Tibial artery (tissue), 4 donors: ENCODE measurements around the gene GASK1B.

Experiments used
- DNase-seq, 2 donors: peaks; one replicate each; pipeline ENCODE4 v3.0.0-alpha.2; 2019
- H3K27ac ChIP-seq, 2 donors: fragments of 200-600 bp; sonication (generic) in 1 of 2; 1 replicate in 1 of 2; 2 replicates in 1 of 2; pipeline ENCODE4 v1.5.1; 2018 to 2019; ENCODE audit warnings: mild to moderate bottlenecking in 1 of 2
- H3K27me3 ChIP-seq, 2 donors: fragments of 200-600 bp; sonication (generic) in 1 of 2; one replicate each; pipeline versions ENCODE4 v1.5.1 to v1.6.0; 2016 to 2019
- H3K36me3 ChIP-seq, 3 donors: fragments of 200-600 bp; sonication (generic) in 2 of 3; one replicate each; pipeline ENCODE4 v1.5.1; 2016 to 2019; ENCODE audit warnings: mild to moderate bottlenecking in 2 of 3
- H3K4me1 ChIP-seq, 4 donors: fragments of 200-600 bp; sonication (generic) in 2 of 4; 1 replicate in 3 of 4; 2 replicates in 1 of 4; pipeline ENCODE4 v1.5.1; 2016 to 2019
- H3K4me3 ChIP-seq, 2 donors: fragments of 200-600 bp; sonication (generic) in 1 of 2; 1 replicate in 1 of 2; 2 replicates in 1 of 2; pipeline ENCODE4 v1.5.1; 2018 to 2019; ENCODE audit warnings: mild to moderate bottlenecking in 2 of 2
- H3K9me3 ChIP-seq, 3 donors: fragments of 200-600 bp; sonication (generic) in 1 of 3; one replicate each; pipeline ENCODE4 v1.5.1; 2016 to 2019
- CTCF ChIP-seq, 2 experiments: fragments of 200-600 bp in 1 of 2; fragments of 450-650 bp in 1 of 2; IDR thresholded peaks; one replicate each; pipeline ENCODE4 v1.5.1; 2017 to 2019; ENCODE audit warnings: antibody characterized with exemption in 2 of 2, mild to moderate bottlenecking in 1 of 2, moderate library complexity in 1 of 2
- intact Hi-C: fragments of 100-400 bp; cut with DNase I; formaldehyde crosslinking; loops from one replicate; pipeline ENCODE4 v1.15.0; 2023; ENCODE audit warnings: low total_unique reads

GASK1B gene

GRCh38 chr4:158159054-158159717 lies 13.6 kb downstream of the GASK1B start:
- no peaks in the 10 kb centered on the region for H3K9me3 ChIP-seq
- DNase-seq: no peak
- TF ChIP-seq CTCF (IDR thresholded peaks at IDR 0.05): no peak
- peaks cover 3 to 10% (median 7%) of the 10 kb centered on the region in 3 donors for H3K36me3 ChIP-seq
- H3K27ac ChIP-seq: peak overlapping the region; percentile 64 to 87
- no peaks in the 10 kb centered on the region for H3K27me3 ChIP-seq
- peaks cover 0 to 82% (median 24%) of the 10 kb centered on the region in 4 donors for H3K4me1 ChIP-seq
- no peak overlapping the region for H3K4me3 ChIP-seq
- intact Hi-C loops: no loop called here

- TF ChIP-seq CTCF (IDR thresholded peaks at IDR 0.05): no peak
- peaks cover 3 to 11% (median 7%) of the 10 kb centered on the region in 3 donors for H3K36me3 ChIP-seq
- H3K4me1 ChIP-seq: peaks cover 0 to 74% (median 20%) of the 10 kb centered on the region in 4 donors
- H3K27me3 ChIP-seq: no peaks in the 10 kb centered on the region
- intact Hi-C loops: no loop called here
- no peak for DNase-seq
- H3K27ac ChIP-seq: peak overlapping the region in 1 of 2 donors; percentile 87
- H3K4me3 ChIP-seq: no peak overlapping the region
- H3K9me3 ChIP-seq: no peaks in the 10 kb centered on the region
These were observed 15.4 kb downstream of the GASK1B start for GRCh38 chr4:158157412-158157811.

- no peak for DNase-seq
These were observed 17.0 kb downstream of the GASK1B start for GRCh38 chr4:158155656-158156356.

GRCh38 chr4:158147151-158147550 lies 25.7 kb downstream of the GASK1B start:
- no peaks in the 10 kb centered on the region for H3K9me3 ChIP-seq
- peaks cover 7 to 16% (median 8%) of the 10 kb centered on the region in 3 donors for H3K36me3 ChIP-seq
- intact Hi-C loops: no loop called here
- TF ChIP-seq CTCF (IDR thresholded peaks at IDR 0.05): no peak
- no peak overlapping the region for H3K4me3 ChIP-seq
- H3K27ac ChIP-seq: no peak overlapping the region
- peaks cover 0 to 28% (median 3%) of the 10 kb centered on the region in 4 donors for H3K4me1 ChIP-seq
- H3K27me3 ChIP-seq: no peaks in the 10 kb centered on the region
- DNase-seq: no peak

More at GRCh38 chr4:158155656-158156356, 17.0 kb downstream of the GASK1B start:
- intact Hi-C loops: no loop called here
- H3K27ac ChIP-seq: peak overlapping the region in 1 of 2 donors; percentile 87
- TF ChIP-seq CTCF (IDR thresholded peaks at IDR 0.05): no peak
- H3K36me3 ChIP-seq: peaks cover 3 to 18% (median 11%) of the 10 kb centered on the region in 3 donors
- peaks cover 0 to 59% (median 11%) of the 10 kb centered on the region in 4 donors for H3K4me1 ChIP-seq
- H3K4me3 ChIP-seq: no peak overlapping the region
- no peaks in the 10 kb centered on the region for H3K27me3 ChIP-seq
- H3K9me3 ChIP-seq: no peaks in the 10 kb centered on the region

- H3K4me3 ChIP-seq: no peak overlapping the region
- H3K36me3 ChIP-seq: peaks cover 7 to 14% (median 8%) of the 10 kb centered on the region in 3 donors
- peaks cover 0 to 28% (median 3%) of the 10 kb centered on the region in 4 donors for H3K4me1 ChIP-seq
- TF ChIP-seq CTCF (IDR thresholded peaks at IDR 0.05): no peak
- no peaks in the 10 kb centered on the region for H3K9me3 ChIP-seq
- DNase-seq: no peak
- no peaks in the 10 kb centered on the region for H3K27me3 ChIP-seq
- H3K27ac ChIP-seq: no peak overlapping the region
- intact Hi-C loops: no loop called here
These were observed 26.1 kb downstream of the GASK1B start for GRCh38 chr4:158146736-158147135.
